ENCODE data around the gene CTNNBL1.

CTNNBL1 gene

GRCh38 chr20:37789408-37789807 lies 95.6 kb downstream of the CTNNBL1 start:
- DNase-seq, result no peak

- DNase-seq, result no peak
Measured at GRCh38 chr20:37790900-37791299, 97.1 kb downstream of the CTNNBL1 start.

GRCh38 chr20:37796121-37796520 lies 102.3 kb downstream of the CTNNBL1 start:
- DNase-seq, result no peak

DNA sequence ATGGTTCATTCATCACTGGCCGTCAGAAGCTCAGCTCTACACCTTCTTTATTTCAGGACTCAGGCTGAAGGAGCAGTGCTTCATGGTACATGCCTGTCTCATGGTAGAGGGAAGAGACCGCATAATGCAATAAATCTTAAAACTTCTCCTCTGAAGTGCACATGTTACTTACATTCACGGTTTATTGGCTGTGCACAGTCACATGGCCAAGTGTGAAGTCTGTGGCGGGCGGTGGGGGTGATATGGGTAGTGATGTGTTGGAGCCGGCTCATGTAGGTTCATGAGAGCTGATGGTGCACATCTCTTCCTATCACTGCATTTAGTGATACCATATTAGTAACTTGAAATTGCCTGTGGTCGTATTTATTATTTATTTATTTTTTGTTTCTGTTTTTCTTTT lies 102.9 kb downstream of the CTNNBL1 start:
- DNase-seq, result no peak

- DNase-seq, result no peak
Measured at GRCh38 chr20:37797669-37798175, 103.9 kb downstream of the CTNNBL1 start.

- DNase-seq, result no peak
Measured at GRCh38 chr20:37798312-37798711, 104.5 kb downstream of the CTNNBL1 start.

DNA sequence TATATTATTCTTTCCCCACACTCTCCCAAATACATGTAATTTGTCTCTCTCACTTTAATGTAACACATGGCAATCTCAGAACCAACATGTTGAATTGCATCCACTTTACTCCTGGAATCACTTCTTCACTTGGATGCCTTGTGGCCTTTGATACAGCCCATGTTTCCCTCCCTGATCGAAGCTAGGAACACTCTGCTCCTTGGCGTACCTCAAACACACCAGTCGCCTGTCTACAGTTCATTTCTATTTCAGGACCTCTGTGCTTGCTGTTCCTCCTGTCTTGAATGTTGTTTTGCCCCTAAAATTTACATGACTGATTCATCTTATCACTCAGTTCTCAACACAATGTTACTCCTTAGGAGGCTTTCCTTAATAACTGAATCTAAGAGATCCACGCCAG lies 106.8 kb downstream of the CTNNBL1 start:
- no peak for DNase-seq

DNA sequence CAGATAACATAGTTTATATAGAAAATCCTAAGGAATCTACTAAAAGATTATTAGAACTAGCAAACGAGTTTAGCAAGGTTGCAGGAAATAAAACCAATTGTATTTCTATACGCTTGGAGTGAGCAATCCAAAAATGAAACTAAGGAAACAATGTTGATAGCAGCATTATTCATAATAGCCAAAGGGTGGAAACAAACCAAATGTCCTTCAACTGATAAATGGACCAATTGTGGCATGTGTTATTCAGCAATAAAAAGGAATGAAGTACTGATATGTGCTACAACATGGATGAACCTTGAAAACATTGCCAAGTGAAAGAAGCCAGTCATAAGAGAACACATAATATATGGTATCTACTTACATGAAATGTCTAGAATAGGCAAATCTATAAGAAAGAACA lies 108.1 kb downstream of the CTNNBL1 start:
- no peak for DNase-seq

GRCh38 chr20:37803438-37804307 lies 109.8 kb downstream of the CTNNBL1 start:
- no peak for DNase-seq

GRCh38 chr20:37804584-37805566 lies 111.0 kb downstream of the CTNNBL1 start:
- no peak for DNase-seq

DNA sequence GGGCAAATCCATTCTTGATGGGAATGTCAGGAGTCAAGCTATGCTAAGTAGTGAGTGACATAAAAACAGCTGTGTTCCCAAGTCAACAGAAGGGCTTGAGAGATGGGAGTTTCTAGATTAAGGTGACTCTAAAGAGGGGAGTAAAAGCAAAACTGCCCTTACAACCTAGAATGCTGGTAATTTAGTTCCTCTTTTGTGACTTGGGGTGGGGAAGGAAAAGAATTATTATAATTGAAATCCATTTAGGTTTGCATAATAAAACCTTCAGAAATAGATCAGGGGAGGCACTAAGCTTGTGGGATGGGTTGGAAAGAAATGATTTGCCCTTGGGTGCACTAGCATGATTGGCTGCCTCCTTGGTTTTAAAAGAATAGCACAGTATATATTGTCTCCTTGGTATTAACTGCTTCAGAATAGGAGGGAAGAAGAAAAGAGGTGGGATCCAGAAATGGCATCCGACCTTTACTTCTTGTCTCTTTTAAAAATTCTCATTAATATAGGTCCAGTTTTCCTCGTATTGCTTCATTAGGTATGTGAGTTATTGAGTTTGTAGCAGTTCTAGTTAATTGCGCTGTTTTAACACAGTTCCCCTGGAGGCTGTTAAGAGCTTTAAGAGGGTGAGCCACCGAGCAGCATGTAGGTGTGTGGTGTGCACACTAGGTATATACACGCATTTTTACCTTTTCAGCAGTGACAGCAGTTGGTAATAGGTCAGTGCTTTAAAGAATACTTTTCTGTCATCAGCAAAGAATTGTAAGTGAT lies 113.8 kb downstream of the CTNNBL1 start:
- DNase-seq, result no peak

- no peak for DNase-seq
Measured at GRCh38 chr20:37808233-37809070, 114.6 kb downstream of the CTNNBL1 start.

GRCh38 chr20:37810027-37810426 lies 116.2 kb downstream of the CTNNBL1 start:
- DNase-seq, result no peak

DNA sequence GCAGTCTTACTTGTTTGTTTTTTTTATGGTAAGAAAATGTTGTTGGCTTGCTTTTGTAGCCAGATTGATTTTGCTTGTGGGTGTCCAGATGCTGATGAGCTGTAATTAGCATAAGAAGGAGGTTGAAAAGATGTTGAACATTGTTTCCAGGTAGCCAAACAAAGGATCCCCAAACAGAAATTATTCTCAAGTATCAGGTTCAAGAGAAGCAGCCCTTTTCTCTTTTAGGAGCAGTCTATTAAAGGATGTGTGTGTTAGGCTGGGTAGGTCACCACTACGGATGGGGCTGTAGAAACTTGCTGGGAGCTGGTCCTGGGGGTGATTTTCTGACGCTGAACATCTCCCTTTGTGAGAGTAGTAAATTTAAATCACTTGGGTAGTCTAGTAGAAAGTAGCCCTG lies 122.2 kb downstream of the CTNNBL1 start:
- DNase-seq, result no peak

DNA sequence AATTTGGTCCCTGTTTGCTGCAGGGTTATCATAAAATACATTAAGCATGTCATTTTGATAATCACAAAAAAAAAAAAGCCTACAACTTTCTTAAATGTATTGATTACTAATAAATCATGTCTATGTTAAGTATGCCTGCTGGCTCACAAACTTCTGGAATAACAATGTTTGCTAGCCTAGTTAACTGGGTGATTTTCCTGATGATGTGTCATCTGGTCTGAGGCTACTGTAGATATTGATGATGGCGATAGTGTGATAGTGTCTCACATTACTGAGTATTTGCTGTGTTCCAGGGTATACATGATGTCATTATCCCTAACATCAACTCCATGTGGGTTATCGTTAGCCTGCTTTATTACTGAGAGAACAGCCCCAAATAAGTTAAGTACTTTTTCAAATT lies 122.9 kb downstream of the CTNNBL1 start:
- no peak for DNase-seq

DNA sequence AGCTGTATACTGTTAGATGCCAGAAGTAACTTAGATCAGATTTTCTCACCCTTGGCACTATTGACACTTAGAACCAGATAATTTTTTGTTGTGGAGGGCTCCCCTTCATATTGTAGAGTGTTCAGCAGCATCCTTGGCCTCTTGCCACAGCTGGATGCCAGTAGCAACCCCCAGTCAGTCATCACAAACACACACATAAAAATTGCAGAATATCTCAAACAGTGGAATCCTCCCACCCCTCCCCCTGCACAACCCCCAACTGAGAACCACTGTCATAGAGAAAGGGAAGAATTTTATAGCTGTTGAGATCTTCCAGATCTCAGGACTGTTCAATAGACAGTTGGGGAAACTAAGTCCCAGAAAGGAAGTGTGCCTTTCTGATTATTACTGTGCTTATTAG lies 127.9 kb downstream of the CTNNBL1 start:
- no peak for DNase-seq

DNA sequence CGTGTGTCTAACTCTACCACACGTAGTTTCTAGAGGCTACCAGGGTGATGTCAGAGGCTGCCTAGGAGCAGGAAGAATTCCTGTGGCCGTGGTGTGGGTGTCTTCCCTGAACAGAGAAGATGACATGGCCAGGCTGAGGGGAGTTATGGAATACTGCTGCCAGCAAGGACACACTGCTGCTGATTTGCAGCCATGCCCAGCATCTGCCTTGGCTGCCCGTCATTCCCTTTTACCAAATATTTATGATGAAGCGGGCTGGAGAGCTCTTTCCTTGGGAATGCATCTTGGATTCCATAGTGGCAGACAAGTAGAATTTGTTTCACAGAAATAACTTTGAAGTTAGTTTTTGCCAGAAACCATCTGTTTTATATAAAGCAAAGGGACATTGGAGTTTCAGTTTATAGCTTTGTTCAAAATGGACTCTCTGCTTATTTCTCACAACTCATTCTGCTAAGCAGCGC lies 128.3 kb downstream of the CTNNBL1 start:
- no peak for DNase-seq

DNA sequence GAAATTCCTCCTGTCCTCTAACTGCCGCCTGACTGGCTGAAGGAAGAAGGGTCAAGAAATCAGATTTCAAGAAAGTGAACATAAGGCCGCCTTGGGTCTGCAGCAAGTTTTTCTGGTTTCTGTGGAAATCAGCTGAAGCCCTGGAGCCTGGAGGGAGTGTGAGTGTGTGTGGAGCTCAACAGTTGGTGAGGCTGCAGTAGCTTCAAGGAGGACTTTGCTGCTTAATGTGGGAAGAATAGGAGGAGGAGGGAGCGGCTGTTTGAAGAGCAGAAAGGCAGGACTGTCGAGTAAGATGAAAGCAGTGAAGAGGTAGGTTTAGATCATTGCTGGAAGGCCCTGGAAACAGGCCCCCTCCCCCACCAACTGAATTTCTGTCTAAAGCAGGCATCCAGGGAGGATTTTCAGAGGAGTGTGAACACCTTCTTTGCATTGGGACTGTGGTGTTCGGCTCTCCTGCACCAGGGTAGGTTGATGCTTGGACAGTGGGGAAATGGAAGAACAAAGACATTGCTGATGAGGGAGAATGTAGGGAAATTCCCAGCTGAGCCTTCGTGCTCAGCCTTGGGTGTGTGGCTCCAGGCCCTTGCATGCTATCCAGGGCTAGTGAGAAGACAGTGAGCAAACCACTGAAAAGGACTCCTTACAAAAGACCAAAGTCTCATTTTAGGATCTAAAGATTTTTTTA lies 129.6 kb downstream of the CTNNBL1 start:
- DNase-seq, result no peak

GRCh38 chr20:37827605-37828004 lies 133.8 kb downstream of the CTNNBL1 start:
- no peak for DNase-seq

DNA sequence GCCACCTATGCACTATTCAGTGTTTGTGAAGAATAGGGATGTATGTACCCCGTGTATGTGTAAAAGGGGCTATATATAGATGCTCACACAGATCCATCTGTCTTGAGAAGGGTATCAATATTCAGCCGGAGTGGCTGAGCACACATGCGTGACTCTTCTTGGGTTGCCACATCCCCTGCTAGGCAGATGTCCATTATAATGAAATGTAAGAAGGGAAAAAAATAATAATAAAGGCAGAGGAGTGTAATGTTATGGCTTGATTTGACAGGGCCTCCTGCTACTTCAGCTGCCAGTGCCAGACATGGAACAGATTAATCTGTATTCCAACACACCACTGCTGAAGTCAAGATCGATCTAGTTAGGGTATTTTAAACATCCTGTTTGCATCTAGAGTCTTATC lies 134.9 kb downstream of the CTNNBL1 start:
- DNase-seq, result no peak

DNA sequence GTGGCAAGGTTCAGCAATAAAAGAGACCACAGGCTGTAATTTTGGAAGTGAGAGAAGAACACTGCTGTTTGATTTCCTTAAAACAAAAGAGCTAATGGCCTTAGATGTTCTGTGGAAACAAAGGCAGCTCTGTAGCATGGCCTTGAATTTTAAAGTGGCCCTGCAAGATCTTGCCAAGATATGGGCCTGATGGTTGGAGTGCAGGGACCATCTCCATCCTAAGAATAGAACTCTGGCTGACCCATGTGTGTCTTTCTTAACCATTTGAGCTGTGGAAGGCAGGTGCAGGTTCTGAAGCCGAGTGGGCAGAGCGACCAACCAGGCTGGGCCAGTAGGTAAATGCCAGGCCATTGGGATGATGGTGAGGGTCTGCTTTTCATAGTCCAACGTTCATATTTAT lies 135.3 kb downstream of the CTNNBL1 start:
- no peak for DNase-seq

Measured in activated T-cell treated with anti-CD3 and anti-CD28 coated beads, Interleukin-2, amount 50 U/mL, for 1 hour (primary cell).